Measurements from ENCODE around the gene MYBL2. TPM values are rescaled to one million over a fixed set of nuclear protein-coding genes. Genes with fewer than 3 reads are reported as not detected.

Gene MYBL2
- total and polyA plus RNA-seq, 8 donors, result 4.7 to 14.5 (median 5.7) TPM

- DNase-seq, result no peak
Observed at GRCh38 chr20:43723735-43724134, 56.8 kb downstream of the MYBL2 start.

GRCh38 chr20:43724383-43724782 lies 57.5 kb downstream of the MYBL2 start:
- Histone ChIP-seq H3K27me3 (no peaks in the 10 kb centered on the region), H3K36me3 (no peaks in the 10 kb centered on the region), H3K4me3 (no peak overlapping the region), H3K27ac (no peak overlapping the region), H3K4me1 (no peaks in the 10 kb centered on the region), H3K9me3 (no peaks in the 10 kb centered on the region)
- TF ChIP-seq CTCF (IDR thresholded peaks at IDR 0.05), result no peak
- intact Hi-C loops (cut with DNase I), result no loop called here
- DNase-seq (no peak), ATAC-seq (no peak), FAIRE-seq (no peak)
- WGBS, 2 donors, result 93 to 95% methylated on average over 5 of the region's 5 CpGs

More at GRCh38 chr20:43723735-43724134, 56.8 kb downstream of the MYBL2 start:
- H3K27me3 ChIP-seq, result no peaks in the 10 kb centered on the region
- ATAC-seq (no peak), FAIRE-seq (no peak)
- no peaks in the 10 kb centered on the region for H3K4me1 ChIP-seq
- H3K4me3 ChIP-seq, result no peak overlapping the region
- no peak for TF ChIP-seq CTCF (IDR thresholded peaks at IDR 0.05)
- intact Hi-C loops (cut with DNase I), result no loop called here
- no peak overlapping the region for H3K27ac ChIP-seq
- no peaks in the 10 kb centered on the region for H3K36me3 ChIP-seq
- no peaks in the 10 kb centered on the region for H3K9me3 ChIP-seq
- 79 to 89% methylated on average over 3 of the region's 3 CpGs for WGBS, 2 donors

- Histone ChIP-seq H3K27me3 (no peaks in the 10 kb centered on the region), H3K9me3 (no peaks in the 10 kb centered on the region), H3K4me3 (no peak overlapping the region), H3K27ac (no peak overlapping the region), H3K4me1 (no peaks in the 10 kb centered on the region), H3K36me3 (no peaks in the 10 kb centered on the region)
- no peak for DNase-seq
- ATAC-seq, result no peak
- TF ChIP-seq CTCF (IDR thresholded peaks at IDR 0.05), result no peak
- FAIRE-seq, result no peak
- intact Hi-C loops (cut with DNase I), result no loop called here
- 92 to 97% methylated on average over 2 of the region's 2 CpGs for WGBS, 2 donors
Observed at GRCh38 chr20:43725666-43726065, 58.8 kb downstream of the MYBL2 start.

GRCh38 chr20:43726333-43726732 lies 59.4 kb downstream of the MYBL2 start:
- ATAC-seq (no peak), DNase-seq (no peak), FAIRE-seq (no peak)
- Histone ChIP-seq H3K36me3 (no peaks in the 10 kb centered on the region), H3K27me3 (no peaks in the 10 kb centered on the region), H3K4me1 (no peaks in the 10 kb centered on the region), H3K9me3 (no peaks in the 10 kb centered on the region), H3K4me3 (no peak overlapping the region), H3K27ac (no peak overlapping the region)
- intact Hi-C loops (cut with DNase I), result no loop called here
- WGBS, 2 donors, result 77 to 79% methylated on average over 10 of the region's 10 CpGs
- TF ChIP-seq CTCF (IDR thresholded peaks at IDR 0.05), result no peak

GRCh38 chr20:43726811-43727338 lies 60.0 kb downstream of the MYBL2 start, which contains the start of gene GTSF1L:
Gene GTSF1L (minus strand): TSS chr20:43727002. CDS start chr20:43726694, 308 bp downstream.
- TF ChIP-seq CTCF (IDR thresholded peaks at IDR 0.05), result no peak
- H3K4me1 ChIP-seq, result no peaks in the 10 kb centered on the region
- H3K36me3 ChIP-seq, result no peaks in the 10 kb centered on the region
- no peak within 1 kb of the TSS for H3K4me3 ChIP-seq
- no peaks in the 10 kb centered on the region for H3K27me3 ChIP-seq
- 85 to 87% methylated on average over 11 of the region's 11 CpGs for WGBS, 2 donors
- no peak within 1 kb of the TSS for H3K27ac ChIP-seq
- no peak for ATAC-seq
- intact Hi-C loops (cut with DNase I), result no loop called here
- no peaks in the 10 kb centered on the region for H3K9me3 ChIP-seq
- FAIRE-seq, result no peak
- no peak for DNase-seq
